Mucosa of rectum (tissue), 2 donors: ENCODE results near the gene SWSAP1.
"Not testable (repeated sequence)": the region's sequence is repeated elsewhere in the genome, so short reads cannot be mapped to it uniquely, and the experiment has no call there.

ENCODE experiments used
- H3K27ac ChIP-seq, 2 donors: one replicate each; pipeline ENCODE4 v1.7.0; 2013; ENCODE audit warnings: inconsistent platforms in 2 of 2, low read depth in 2 of 2, low read length in 2 of 2
- H3K27me3 ChIP-seq, 2 donors: one replicate each; pipeline ENCODE4 v1.7.0; 2013; ENCODE audit warnings: low read length in 2 of 2; ENCODE audit not compliant: control insufficient read depth in 2 of 2, insufficient read depth in 2 of 2
- H3K36me3 ChIP-seq, 2 donors: one replicate each; pipeline ENCODE4 v1.7.0; 2013; ENCODE audit warnings: low read length in 2 of 2; ENCODE audit not compliant: control insufficient read depth in 2 of 2, insufficient read depth in 2 of 2
- H3K4me1 ChIP-seq, 2 donors: one replicate each; pipeline ENCODE4 v1.7.0; 2013; ENCODE audit warnings: low read length in 2 of 2, mild to moderate bottlenecking in 1 of 2; ENCODE audit not compliant: control insufficient read depth in 2 of 2, insufficient read depth in 2 of 2
- H3K4me3 ChIP-seq, 2 donors: one replicate each; pipeline ENCODE4 v1.7.0; 2013; ENCODE audit warnings: low read length in 2 of 2
- H3K9ac ChIP-seq, 2 donors: one replicate each; pipeline ENCODE4 v1.7.0; 2013; ENCODE audit warnings: low read length in 2 of 2, low read depth in 1 of 2, mild to moderate bottlenecking in 1 of 2
- H3K9me3 ChIP-seq, 2 donors: one replicate each; pipeline ENCODE4 v1.7.0; 2013; ENCODE audit warnings: low read length in 2 of 2; ENCODE audit not compliant: control insufficient read depth in 2 of 2
- donor health status: healthy.
- donor health status: Normal muscosa, but diverticular disease.

Gene SWSAP1

GRCh38 chr19:11338569-11339253, 35.8 kb upstream of the SWSAP1 start:
- H3K27me3 ChIP-seq, result no peaks in the 10 kb centered on the region
- H3K4me3 ChIP-seq, result peak overlapping the region; percentile 76 to 77
- H3K4me1 ChIP-seq, result peaks cover 16% of the 10 kb centered on the region in 2 donors
- H3K9ac ChIP-seq, result peak overlapping the region; percentile 49 to 79
- H3K27ac ChIP-seq, result peak overlapping the region; percentile 67 to 75
- H3K36me3 ChIP-seq, result peaks cover 10 to 23% of the 10 kb centered on the region in 2 donors
- H3K9me3 ChIP-seq, result no peaks in the 10 kb centered on the region

- peaks cover 16 to 22% of the 10 kb centered on the region in 2 donors for H3K4me1 ChIP-seq
- peaks cover 10 to 20% of the 10 kb centered on the region in 2 donors for H3K36me3 ChIP-seq
- H3K9ac ChIP-seq, result peak within 1 kb of the TSS; percentile 63 to 79
- peak within 1 kb of the TSS; percentile 67 to 75 for H3K27ac ChIP-seq
- H3K27me3 ChIP-seq, result no peaks in the 10 kb centered on the region
- no peaks in the 10 kb centered on the region for H3K9me3 ChIP-seq
- H3K4me3 ChIP-seq, result peak within 1 kb of the TSS; percentile 76 to 77
Measured at GRCh38 chr19:11339254-11340098, 35.0 kb upstream of the SWSAP1 start, which contains the start of gene RAB3D. TSS of gene RAB3D (minus strand) at chr19:11339657. CDS start at chr19:11337399, 2,258 bp downstream.

- Histone ChIP-seq H3K36me3 (peaks cover 8 to 18% of the 10 kb centered on the region in 2 donors), H3K9ac (peak overlapping the region in 1 of 2 donors; percentile 79), H3K4me3 (peak overlapping the region; percentile 76 to 77), H3K27ac (peak overlapping the region; percentile 67 to 75), H3K4me1 (peaks cover 17 to 26% of the 10 kb centered on the region in 2 donors)
- not testable (repeated sequence) for H3K27me3 ChIP-seq, H3K9me3 ChIP-seq
Measured at GRCh38 chr19:11340099-11340467, 34.4 kb upstream of the SWSAP1 start.

GRCh38 chr19:11342429-11342828, 32.0 kb upstream of the SWSAP1 start:
- H3K9ac ChIP-seq, result no peak overlapping the region
- no peaks in the 10 kb centered on the region for H3K9me3 ChIP-seq
- no peaks in the 10 kb centered on the region for H3K36me3 ChIP-seq
- no peak overlapping the region for H3K4me3 ChIP-seq
- H3K27ac ChIP-seq, result no peak overlapping the region
- H3K4me1 ChIP-seq, result peaks cover 32 to 41% of the 10 kb centered on the region in 2 donors
- no peaks in the 10 kb centered on the region for H3K27me3 ChIP-seq

- H3K27ac ChIP-seq, result no peak overlapping the region
Measured at GRCh38 chr19:11345122-11345803, 29.2 kb upstream of the SWSAP1 start.

GRCh38 chr19:11346104-11346940, 28.1 kb upstream of the SWSAP1 start, which contains the start of the genes CCDC159 and TMEM205:
TSS of gene CCDC159 (plus strand) at chr19:11346519. CDS start at chr19:11346607, 88 bp downstream.
TSS of gene TMEM205 (minus strand) at chr19:11346268. CDS start at chr19:11345619, 649 bp downstream.
- Histone ChIP-seq H3K4me3 (peak within 1 kb of the TSS; percentile 94 to 96), H3K27ac (peak within 1 kb of the TSS; percentile 84 to 87), H3K36me3 (no peaks in the 10 kb centered on the region), H3K27me3 (no peaks in the 10 kb centered on the region), H3K4me1 (peaks cover 16 to 25% of the 10 kb centered on the region in 2 donors), H3K9ac (peak within 1 kb of the TSS; percentile 85 to 90), H3K9me3 (no peaks in the 10 kb centered on the region)

More at GRCh38 chr19:11345122-11345803, 29.2 kb upstream of the SWSAP1 start:
- Histone ChIP-seq H3K36me3 (no peaks in the 10 kb centered on the region), H3K9me3 (no peaks in the 10 kb centered on the region), H3K27me3 (no peaks in the 10 kb centered on the region), H3K4me3 (peak overlapping the region; percentile 94 to 96), H3K9ac (peak overlapping the region; percentile 5 to 90), H3K4me1 (peaks cover 16 to 25% of the 10 kb centered on the region in 2 donors)

GRCh38 chr19:11347546-11348039, 26.9 kb upstream of the SWSAP1 start:
- no peaks in the 10 kb centered on the region for H3K9me3 ChIP-seq
- H3K9ac ChIP-seq, result no peak overlapping the region
- no peaks in the 10 kb centered on the region for H3K27me3 ChIP-seq
- H3K4me1 ChIP-seq, result peaks cover 16 to 25% of the 10 kb centered on the region in 2 donors
- no peak overlapping the region for H3K4me3 ChIP-seq
- H3K27ac ChIP-seq, result no peak overlapping the region
- no peaks in the 10 kb centered on the region for H3K36me3 ChIP-seq

GRCh38 chr19:11349171-11349570, 25.3 kb upstream of the SWSAP1 start:
- Histone ChIP-seq H3K27ac (no peak overlapping the region), H3K36me3 (no peaks in the 10 kb centered on the region), H3K4me3 (no peak overlapping the region), H3K9me3 (no peaks in the 10 kb centered on the region), H3K4me1 (peaks cover 16 to 21% of the 10 kb centered on the region in 2 donors), H3K9ac (no peak overlapping the region), H3K27me3 (no peaks in the 10 kb centered on the region)

- not testable (repeated sequence) for H3K27me3 ChIP-seq, H3K9ac ChIP-seq, H3K4me3 ChIP-seq, H3K36me3 ChIP-seq, H3K4me1 ChIP-seq, H3K27ac ChIP-seq, H3K9me3 ChIP-seq
Measured at GRCh38 chr19:11354102-11354501, 20.4 kb upstream of the SWSAP1 start.
